HG03108 (cell line): ENCODE results near the gene TRIM54.

Experiments used
- ATAC-seq: cut with Tn5 transposase; IDR thresholded peaks from one replicate; pipeline ENCODE4 v1.9.1; 2021; ENCODE audit warnings: moderate library complexity; ENCODE audit not compliant: unreplicated experiment

Gene TRIM54

DNA sequence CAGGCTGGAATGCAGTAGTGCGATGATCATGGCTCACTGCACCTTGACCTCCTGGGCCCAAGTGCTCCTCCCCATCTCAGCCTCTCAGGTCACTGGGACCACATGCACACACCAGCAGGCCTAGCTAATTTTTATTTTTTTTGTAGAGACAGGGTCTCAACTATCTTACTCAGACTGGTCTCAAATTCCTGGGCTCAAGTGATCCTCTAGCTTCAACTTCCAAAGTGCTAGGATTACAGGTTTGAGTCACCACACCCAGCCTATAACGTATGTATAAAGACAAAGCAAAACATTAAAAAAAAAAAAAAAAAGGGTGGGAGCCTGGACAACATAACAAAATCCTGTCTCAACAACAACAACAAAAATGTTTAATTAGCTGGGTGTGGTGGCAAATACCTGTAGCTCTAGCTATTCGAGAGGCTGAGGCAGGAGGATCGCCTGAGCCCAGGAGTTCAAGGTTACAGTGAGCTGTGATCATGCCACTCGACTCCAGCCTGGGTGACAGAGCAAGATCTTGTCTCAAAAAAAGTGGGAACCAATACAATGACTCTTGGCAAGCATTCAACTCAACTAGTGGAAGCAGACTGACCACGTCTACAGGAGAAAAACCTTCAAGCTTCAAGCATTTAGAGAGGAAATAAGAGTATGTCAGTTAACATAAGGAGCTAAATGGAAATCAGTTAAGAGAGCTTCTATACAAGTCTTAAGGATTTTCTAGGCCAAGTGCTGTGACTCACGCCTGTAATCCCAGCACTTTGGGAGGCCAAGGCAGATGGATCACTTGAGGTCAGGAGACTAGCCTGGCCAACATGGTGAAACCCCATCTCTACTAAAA lies 71.8 kb downstream of the TRIM54 start:
- no peak for ATAC-seq

DNA sequence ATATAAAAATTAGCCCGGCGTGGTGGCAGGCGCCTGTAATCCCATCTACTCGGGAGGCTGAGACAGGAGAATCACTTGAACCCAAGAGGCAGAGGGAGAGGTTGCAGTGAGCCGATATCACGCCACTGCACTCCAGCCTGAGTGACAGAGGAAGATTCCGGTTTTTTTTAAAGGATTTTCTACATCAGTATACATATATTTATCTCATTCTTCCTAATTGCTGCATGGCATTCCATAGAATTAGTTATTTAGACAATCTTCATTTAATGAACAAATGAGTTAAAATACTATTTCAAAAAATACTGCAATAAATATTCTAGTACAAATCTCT lies 72.3 kb downstream of the TRIM54 start:
- no peak for ATAC-seq

DNA sequence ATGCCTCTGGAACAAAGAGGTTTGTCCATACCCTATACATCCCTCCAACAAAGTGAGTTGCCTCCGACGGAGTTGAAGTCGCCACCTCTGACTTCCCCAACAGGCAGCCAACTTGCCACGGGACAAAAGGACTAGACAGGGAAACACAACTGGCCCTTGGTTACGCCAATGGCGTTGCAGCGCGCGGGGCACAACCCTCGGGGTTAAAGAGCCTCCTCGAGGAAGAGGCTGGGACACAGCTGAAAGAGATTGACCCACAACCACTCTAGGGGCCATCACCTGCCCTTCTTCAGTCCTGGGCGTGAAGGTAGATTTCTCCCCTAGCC lies 73.8 kb downstream of the TRIM54 start:
- ATAC-seq: peak; percentile 29

DNA sequence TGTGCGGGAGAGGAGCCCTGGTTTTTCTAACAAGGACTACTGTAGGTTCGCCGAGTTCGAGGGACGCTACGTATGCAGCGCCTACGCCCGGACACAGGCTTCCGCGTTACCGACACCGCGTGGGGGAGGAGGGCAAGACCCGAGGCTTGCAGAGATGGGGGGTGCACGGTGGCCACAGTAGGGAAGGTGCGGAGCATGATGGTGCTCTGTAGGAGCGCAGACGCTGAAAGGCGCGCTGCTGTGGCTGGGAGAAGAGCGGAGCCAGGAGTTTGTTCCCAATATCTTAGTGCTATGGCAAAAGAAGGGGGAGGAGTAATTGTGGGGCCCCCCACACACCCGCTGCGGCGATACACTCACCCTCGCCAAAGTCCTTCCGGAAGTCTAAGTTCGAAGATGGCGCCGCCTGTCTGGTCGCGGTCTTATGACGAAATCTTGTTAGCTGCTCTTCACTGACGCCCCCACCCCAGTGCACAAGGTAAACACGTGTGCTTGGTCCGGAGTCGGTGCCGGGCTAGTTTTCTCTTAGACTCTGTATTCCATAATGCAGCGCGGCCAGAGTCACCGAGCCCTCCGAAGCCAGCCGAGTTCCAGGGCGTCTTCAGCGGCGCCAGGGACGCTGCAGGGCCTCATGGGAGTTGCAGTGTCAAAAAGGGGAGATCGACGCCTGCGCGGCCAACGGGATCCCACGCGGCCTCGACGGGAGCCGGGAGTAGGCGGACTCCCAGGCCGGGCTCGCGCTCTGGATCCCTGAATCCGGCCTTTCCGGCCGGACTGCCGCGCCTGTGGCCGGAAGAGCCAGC lies 74.4 kb downstream of the TRIM54 start, which contains the start of gene GTF3C2:
Gene GTF3C2 (minus strand): TSS at position 383 of the 800 bp plus-strand sequence. CDS start 13,210 bp downstream, outside the sequence.
- peak; percentile 81 for ATAC-seq
